ENCODE measurements around the gene MTHFR. TPM values are rescaled to one million over a fixed set of nuclear protein-coding genes. Genes with fewer than 3 reads are reported as not detected.

The MTHFR gene
- total RNA-seq, 6 donors from 2014 or later, result 51.5 to 163 (median 58.2) TPM

GRCh38 chr1:11786168-11786567 is 19.6 kb downstream of the MTHFR start:
- no peak for TF ChIP-seq POLR2A (IDR thresholded peaks at IDR 0.05)
- TF ChIP-seq EP300 (IDR thresholded peaks at IDR 0.05), result no peak
- TF ChIP-seq CTCF (IDR thresholded peaks at IDR 0.05), result no peak
- no peak for TF ChIP-seq POLR2AphosphoS5 (IDR thresholded peaks at IDR 0.05)
- peaks cover 58 to 69% (median 67%) of the 10 kb centered on the region in 4 donors for H3K4me1 ChIP-seq

GRCh38 chr1:11784993-11785769 is 20.6 kb downstream of the MTHFR start:
- peaks cover 49 to 60% (median 59%) of the 10 kb centered on the region in 4 donors for H3K4me1 ChIP-seq
- peaks cover 0 to 9% (median 2%) of the 10 kb centered on the region in 4 donors for H3K36me3 ChIP-seq
- no peaks in the 10 kb centered on the region for H3K9me3 ChIP-seq
- H3K4me3 ChIP-seq, result peak overlapping the region in 3 of 4 donors; percentile 1 to 32 (median 32)
- peak; percentile 74 to 80 for ATAC-seq (ENCODE audit: low FRiP score in 2 of 2)
- H3K27me3 ChIP-seq, result no peaks in the 10 kb centered on the region
- WGBS, 2 donors, result 16 to 17% methylated on average over 5 to 10 of the region's 30 CpGs
- H3K27ac ChIP-seq, result peak overlapping the region in 3 of 4 donors; percentile 72 to 99 (median 81)
- TF ChIP-seq POLR2A (IDR thresholded peaks at IDR 0.05) (peak in 2 of 4 donors; percentile 4 to 19), CTCF (IDR thresholded peaks at IDR 0.05) (peak; percentile 79 to 96 (median 92)), EP300 (IDR thresholded peaks at IDR 0.05) (peak in 1 of 4 donors; percentile 4), POLR2AphosphoS5 (IDR thresholded peaks at IDR 0.05) (peak; percentile 7 to 14)
- peak; percentile 83 to 91 for DNase-seq

More at GRCh38 chr1:11786168-11786567, 19.6 kb downstream of the MTHFR start:
- WGBS, 2 donors, result 63 to 65% methylated on average over 5 of the region's 5 CpGs
- Histone ChIP-seq H3K36me3 (peaks cover 0 to 11% (median 3%) of the 10 kb centered on the region in 4 donors), H3K9me3 (no peaks in the 10 kb centered on the region), H3K27me3 (no peaks in the 10 kb centered on the region), H3K4me3 (no peak overlapping the region), H3K27ac (peak overlapping the region in 2 of 4 donors; percentile 94 to 99)
- DNase-seq (no peak), ATAC-seq (ENCODE audit: low FRiP score in 2 of 2) (no peak)

GRCh38 chr1:11784256-11784992 is 21.3 kb downstream of the MTHFR start:
- peaks cover 42 to 53% (median 51%) of the 10 kb centered on the region in 4 donors for H3K4me1 ChIP-seq

GRCh38 chr1:11783556-11783955 is 22.2 kb downstream of the MTHFR start:
- no peak for DNase-seq
- ATAC-seq (ENCODE audit: low FRiP score in 2 of 2), result no peak
- H3K27me3 ChIP-seq, result no peaks in the 10 kb centered on the region
- no peaks in the 10 kb centered on the region for H3K9me3 ChIP-seq
- peaks cover 33 to 44% (median 43%) of the 10 kb centered on the region in 4 donors for H3K4me1 ChIP-seq
- H3K27ac ChIP-seq, result no peak overlapping the region
- no peak overlapping the region for H3K4me3 ChIP-seq
- TF ChIP-seq POLR2A (IDR thresholded peaks at IDR 0.05), result no peak
- no peak for TF ChIP-seq EP300 (IDR thresholded peaks at IDR 0.05)
- TF ChIP-seq CTCF (IDR thresholded peaks at IDR 0.05), result no peak
- no peak for TF ChIP-seq POLR2AphosphoS5 (IDR thresholded peaks at IDR 0.05)
- no peaks in the 10 kb centered on the region for H3K36me3 ChIP-seq
- 94 to 95% methylated on average over 5 to 6 of the region's 6 CpGs for WGBS, 2 donors

More at GRCh38 chr1:11784256-11784992, 21.3 kb downstream of the MTHFR start:
- Histone ChIP-seq H3K27me3 (no peaks in the 10 kb centered on the region), H3K27ac (peak overlapping the region; percentile 33 to 83 (median 76)), H3K9me3 (no peaks in the 10 kb centered on the region), H3K36me3 (peaks cover 0 to 1% (median 0%) of the 10 kb centered on the region in 4 donors), H3K4me3 (peak overlapping the region in 2 of 4 donors; percentile 32)
- 59 to 70% methylated on average over 13 to 16 of the region's 21 CpGs for WGBS, 2 donors
- DNase-seq, result peak in 1 of 2 donors; percentile 60
- no peak for TF ChIP-seq POLR2AphosphoS5 (IDR thresholded peaks at IDR 0.05)
- no peak for TF ChIP-seq POLR2A (IDR thresholded peaks at IDR 0.05)
- TF ChIP-seq CTCF (IDR thresholded peaks at IDR 0.05), result no peak
- TF ChIP-seq EP300 (IDR thresholded peaks at IDR 0.05), result no peak
- peak in 1 of 2 donors; percentile 3 for ATAC-seq (ENCODE audit: low FRiP score in 2 of 2)

All from upper lobe of left lung (tissue), 6 donors.